H1 (cell line): ENCODE measurements around the gene TFF1. TPM values are rescaled to one million over a fixed set of nuclear protein-coding genes. Genes with fewer than 3 reads are reported as not detected.

Source experiments
- CTCF ChIA-PET: fragments of 300-600 bp; sonication (Branson Sonifier 250); formaldehyde crosslinking; loops from one replicate; lab custom pipeline; 2021; ENCODE audit not compliant: partially characterized antibody; lab: Charles Lee
- POLR2A ChIA-PET: fragments of 300-600 bp; sonication (Branson Sonifier 250); formaldehyde crosslinking; loops from one replicate; lab custom pipeline; 2021; ENCODE audit warnings: inconsistent platforms; ENCODE audit not compliant: partially characterized antibody; lab: Charles Lee
- DNase-seq, 2 experiments: peaks; one replicate each; pipeline versions ENCODE4 v3.0.0 to v3.0.0-alpha.2; 2010 to 2022; ENCODE audit warnings: low spot score in 2 of 2, low read depth in 1 of 2, mixed read lengths in 1 of 2
- FAIRE-seq: peaks from 2 replicates; lab custom pipeline; 2011; peaks lifted over from hg19 to GRCh38; lab: Jason Lieb, UNC
- H2AFZ ChIP-seq: 2 replicates; pipeline ENCODE4 v1.8.1; 2012; ENCODE audit warnings: low read length, inconsistent platforms
- H2AK5ac ChIP-seq: 2 replicates; pipeline ENCODE4 v1.6.1; 2013; ENCODE audit warnings: low read depth, low read length
- H2BK120ac ChIP-seq: replicated peaks from 2 replicates; pipeline ENCODE3; 2013; ENCODE audit warnings: low read depth, low read length, inconsistent platforms
- H2BK12ac ChIP-seq: 2 replicates; pipeline ENCODE4 v1.6.1; 2013; ENCODE audit warnings: low read depth, low read length
- H2BK15ac ChIP-seq: 2 replicates; pipeline ENCODE4 v1.6.1; 2013; ENCODE audit warnings: low read length
- H2BK20ac ChIP-seq: 2 replicates; pipeline ENCODE4 v1.6.1; 2013; ENCODE audit warnings: low read length
- H2BK5ac ChIP-seq: 2 replicates; pipeline ENCODE4 v1.6.1; 2013; ENCODE audit warnings: low read depth, low read length
- H3K14ac ChIP-seq: 2 replicates; pipeline ENCODE4 v1.6.1; 2013; ENCODE audit warnings: inconsistent platforms; ENCODE audit not compliant: insufficient read length
- H3K18ac ChIP-seq: 2 replicates; pipeline ENCODE4 v1.6.1; 2013; ENCODE audit warnings: low read length; ENCODE audit errors: extremely low read depth
- H3K23ac ChIP-seq: 2 replicates; pipeline ENCODE4 v1.6.1; 2013; ENCODE audit warnings: inconsistent platforms; ENCODE audit not compliant: insufficient read length
- H3K23me2 ChIP-seq: 2 replicates; pipeline ENCODE4 v1.6.1; 2013; ENCODE audit warnings: low read depth, low read length
- H3K27ac ChIP-seq: 2 replicates; pipeline ENCODE4 v1.6.1; 2011; ENCODE audit warnings: low read depth, low read length, inconsistent platforms
- H3K27me3 ChIP-seq, 4 experiments: replicated peaks in 1 of 4; 1 replicate in 1 of 4; 2 replicates in 3 of 4; pipeline versions ENCODE4 v1.6.1 to v1.8.1; 2011 to 2013; ENCODE audit warnings: low read length in 3 of 4, mild to moderate bottlenecking in 3 of 4, inconsistent platforms in 2 of 4, mixed read lengths in 2 of 4, moderate library complexity in 1 of 4; ENCODE audit not compliant: control insufficient read depth in 3 of 4, insufficient read depth in 3 of 4; ENCODE audit errors: extremely low read depth in 1 of 4
- H3K36me3 ChIP-seq, 4 experiments: 2 replicates each; pipeline versions ENCODE4 v1.6.1 to v1.8.1; 2011 to 2013; ENCODE audit warnings: mild to moderate bottlenecking in 4 of 4, low read length in 3 of 4, moderate library complexity in 2 of 4, control low read depth in 1 of 4, inconsistent platforms in 1 of 4; ENCODE audit not compliant: insufficient read depth in 4 of 4, control insufficient read depth in 2 of 4
- H3K4ac ChIP-seq: replicated peaks from 2 replicates; pipeline ENCODE3; 2013; ENCODE audit warnings: low read length, low read depth, mixed read lengths, inconsistent platforms; ENCODE audit not compliant: insufficient read length
- H3K4me1 ChIP-seq, 4 experiments: replicated peaks in 1 of 4; 1 replicate in 1 of 4; 2 replicates in 3 of 4; pipeline versions ENCODE4 v1.6.1 to v1.8.1; 2011 to 2013; ENCODE audit warnings: low read length in 3 of 4, inconsistent platforms in 2 of 4, mixed read lengths in 1 of 4; ENCODE audit not compliant: insufficient read depth in 4 of 4, control insufficient read depth in 3 of 4
- H3K4me2 ChIP-seq, 2 experiments: 2 replicates each; pipeline versions ENCODE4 v1.6.1 to v1.8.1; 2011 to 2013; ENCODE audit warnings: low read depth in 2 of 2, low read length in 2 of 2, control low read depth in 1 of 2, inconsistent platforms in 1 of 2, mild to moderate bottlenecking in 1 of 2; ENCODE audit not compliant: insufficient read depth in 1 of 2
- H3K4me3 ChIP-seq, 4 experiments: fragments of 200-600, 300-600 bp in 1 of 4; sonication (generic), shearing (Covaris generic), sonication (Bioruptor Twin) in 1 of 4; 2 replicates each; pipeline versions ENCODE4 v1.5.1 to v1.8.1; 2011 to 2016; ENCODE audit warnings: low read length in 4 of 4, low read depth in 3 of 4, control low read depth in 2 of 4, inconsistent platforms in 2 of 4, mild to moderate bottlenecking in 2 of 4, mixed read lengths in 1 of 4, moderate library complexity in 1 of 4; ENCODE audit not compliant: insufficient read depth in 2 of 4; ENCODE audit errors: extremely low read depth in 1 of 4
- H3K56ac ChIP-seq: replicated peaks from 2 replicates; pipeline ENCODE3; 2013; ENCODE audit warnings: low read depth, mild to moderate bottlenecking, mixed read lengths, low read length, inconsistent platforms; ENCODE audit not compliant: insufficient read length
- H3K79me1 ChIP-seq: 2 replicates; pipeline ENCODE4 v1.6.1; 2013; ENCODE audit warnings: low read depth, low read length, control low read depth
- H3K79me2 ChIP-seq, 2 experiments: 2 replicates each; pipeline versions ENCODE4 v1.6.1 to v1.8.1; 2012 to 2013; ENCODE audit warnings: low read length in 2 of 2, mild to moderate bottlenecking in 2 of 2, inconsistent platforms in 1 of 2; ENCODE audit not compliant: insufficient read depth in 2 of 2, control insufficient read depth in 1 of 2
- H3K9ac ChIP-seq, 4 experiments: replicated peaks in 1 of 4; 1 replicate in 1 of 4; 2 replicates in 3 of 4; pipeline versions ENCODE4 v1.6.1 to v1.8.1; 2011 to 2013; ENCODE audit warnings: low read depth in 3 of 4, low read length in 3 of 4, control low read depth in 2 of 4, mild to moderate bottlenecking in 2 of 4, moderate library complexity in 2 of 4, inconsistent platforms in 1 of 4; ENCODE audit errors: extremely low read depth in 1 of 4
- H3K9me3 ChIP-seq, 2 experiments: 2 replicates each; pipeline versions ENCODE4 v1.6.1 to v1.8.1; 2012 to 2013; ENCODE audit warnings: mild to moderate bottlenecking in 2 of 2, moderate library complexity in 2 of 2, control low read depth in 1 of 2, inconsistent platforms in 1 of 2, low read depth in 1 of 2, low read length in 1 of 2, mixed read lengths in 1 of 2; ENCODE audit not compliant: insufficient read depth in 2 of 2
- H4K20me1 ChIP-seq, 2 experiments: replicated peaks in 1 of 2; 2 replicates each; pipeline versions ENCODE3 to v1.8.1; 2011 to 2013; ENCODE audit warnings: inconsistent platforms in 2 of 2, low read length in 2 of 2, mild to moderate bottlenecking in 1 of 2; ENCODE audit not compliant: insufficient read depth in 2 of 2, control insufficient read depth in 1 of 2
- H4K5ac ChIP-seq: 2 replicates; pipeline ENCODE4 v1.6.1; 2013; ENCODE audit warnings: low read length, low read depth, mixed read lengths, inconsistent platforms; ENCODE audit not compliant: insufficient read length
- H4K8ac ChIP-seq: 2 replicates; pipeline ENCODE4 v1.8.0; 2013; ENCODE audit warnings: mild to moderate bottlenecking, moderate library complexity, low read length, inconsistent platforms; ENCODE audit not compliant: insufficient read depth; ENCODE audit errors: extremely low read depth
- H4K91ac ChIP-seq: replicated peaks from 2 replicates; pipeline ENCODE3; 2013; ENCODE audit warnings: low read length, mixed read lengths, inconsistent platforms; ENCODE audit not compliant: insufficient read length
- BACH1 ChIP-seq: IDR thresholded peaks from 2 replicates; pipeline ENCODE4 v1.6.1; 2012; ENCODE audit warnings: low read length, improper control_type of control experiment
- BRCA1 ChIP-seq: IDR thresholded peaks from 2 replicates; pipeline ENCODE4 v1.6.1; 2012; ENCODE audit warnings: low read depth, low read length, improper control_type of control experiment
- CREB1 ChIP-seq: IDR thresholded peaks from 2 replicates; pipeline ENCODE4 v1.6.1; 2012; ENCODE audit warnings: inconsistent platforms
- EZH2 ChIP-seq: fragments of 200-600 bp; sonication (generic); IDR thresholded peaks from 2 replicates; pipeline ENCODE4 v1.7.1; 2012; ENCODE audit warnings: low read depth, mild to moderate bottlenecking, moderate library complexity, low read length, inconsistent platforms; ENCODE audit not compliant: severe bottlenecking
- HDAC2 ChIP-seq, 2 experiments: fragments of 300-600 bp in 1 of 2; sonication (generic) in 1 of 2; IDR thresholded peaks; 2 replicates each; pipeline ENCODE4 v1.6.1; 2011 to 2012; ENCODE audit warnings: low read depth in 2 of 2, low read length in 2 of 2, mild to moderate bottlenecking in 2 of 2, moderate library complexity in 2 of 2, borderline replicate concordance in 1 of 2, inconsistent platforms in 1 of 2
- HDAC6 ChIP-seq: IDR thresholded peaks from one replicate; pipeline ENCODE4 v1.7.1; 2012; ENCODE audit warnings: low read depth, mild to moderate bottlenecking, inconsistent platforms, low read length, moderate library complexity
- JUND ChIP-seq: IDR thresholded peaks from 2 replicates; pipeline ENCODE4 v1.6.1; 2011; ENCODE audit warnings: mild to moderate bottlenecking, improper control_type of control experiment, low read length
- KDM5A ChIP-seq: fragments of 200-600 bp; IDR thresholded peaks from 2 replicates; pipeline ENCODE4 v1.7.1; 2012; ENCODE audit warnings: mild to moderate bottlenecking, low read length, inconsistent platforms, mixed read lengths
- MAFK ChIP-seq: IDR thresholded peaks from 2 replicates; pipeline ENCODE4 v1.6.1; 2012; ENCODE audit warnings: low read depth, mild to moderate bottlenecking, improper control_type of control experiment, low read length
- RXRA ChIP-seq: IDR thresholded peaks from 2 replicates; pipeline ENCODE4 v1.6.1; 2011; ENCODE audit warnings: low read depth, mild to moderate bottlenecking, low read length, moderate library complexity; ENCODE audit not compliant: insufficient read depth
- SRF ChIP-seq: IDR thresholded peaks from 2 replicates; pipeline ENCODE4 v1.6.1; 2011; ENCODE audit warnings: mild to moderate bottlenecking, low read depth, low read length, moderate library complexity
- TAF7 ChIP-seq: optimal IDR thresholded peaks from 2 replicates; pipeline ENCODE3; 2011; ENCODE audit warnings: low read depth, mild to moderate bottlenecking, inconsistent platforms, low read length, moderate library complexity, borderline replicate concordance
- TEAD4 ChIP-seq: IDR thresholded peaks from 2 replicates; pipeline ENCODE4 v1.6.1; 2012; ENCODE audit warnings: low read depth, low read length, inconsistent platforms, mixed read lengths
- WGBS, 2 experiments: shearing (Covaris generic) in 1 of 2; methylation state at CpG; one replicate each; pipeline versions ENCODE4 v1.1.6 to v1.1.7; 2013 to 2015; ENCODE audit warnings: low lambda C conversion rate in 2 of 2, mixed read lengths in 2 of 2, inconsistent platforms in 1 of 2, low coverage in 1 of 2, missing lambda C conversion rate in 1 of 2; ENCODE audit not compliant: insufficient replicate concordance in 2 of 2, insufficient coverage in 1 of 2, insufficient read length in 1 of 2; ENCODE audit errors: extremely low coverage in 1 of 2, missing lambda C conversion rate in 1 of 2; 5-methylcytosine and 5-hydroxymethylcytosine counted together
- polyA plus RNA-seq, 7 experiments: library from polyadenylated mRNA; depleted of rRNA in 3 of 7; stranded (reverse) in 5 of 7; unstranded in 2 of 7; fragments of >200 nt in 5 of 7; fragments of 200-250 nt in 2 of 7; gene quantifications; 1 replicate in 5 of 7; 2 replicates in 1 of 7; 4 replicates in 1 of 7; pipeline versions ENCODE4 v1.2.1 to v1.2.3, GENCODE V29; 2011 to 2013; ENCODE audit warnings: missing spikeins in 2 of 7, mixed read lengths in 2 of 7
- total RNA-seq: library from RNA; stranded (reverse); fragmentation: NEBNext Ultra II Directional; extraction: Animal tissue kit (Norgen Biotek cat#: 25700); gene quantifications from 2 replicates; pipeline ENCODE4 v1.2.1, GENCODE V29; 2021
- TF ChIP-seq, protein P1 (sequence below): IDR thresholded peaks from 2 replicates; pipeline ENCODE4 v1.6.1; 2011; ENCODE audit warnings: low read length, improper control_type of control experiment

The TFF1 gene
- total and polyA plus RNA-seq, 2 of the 8 experiments (the other 6 are each of a cell fraction or from before 2014, with no cell fraction given), result not detected

DNA sequence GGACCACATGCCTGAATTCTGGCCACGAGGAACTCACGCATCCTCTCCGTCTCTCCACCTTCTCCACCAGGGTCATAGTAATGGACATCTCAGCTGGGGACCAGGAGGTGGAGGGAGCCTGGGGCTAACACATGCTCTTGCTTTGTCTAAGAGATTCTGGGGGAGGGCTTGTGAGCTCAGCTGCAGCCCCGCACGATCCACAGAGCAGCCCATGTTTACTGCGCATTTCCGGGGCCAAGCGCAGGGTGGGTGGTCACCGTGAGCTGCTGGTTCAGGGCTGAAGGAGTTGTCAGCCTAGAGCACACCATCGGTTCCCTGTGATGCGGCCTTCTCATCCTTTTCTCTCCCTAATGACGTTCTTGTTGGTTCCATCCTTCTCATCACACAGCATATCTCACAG, 8.1 kb downstream of the TFF1 start:
- H2BK12ac ChIP-seq, result no peak overlapping the region
- H2AFZ ChIP-seq, result no peak overlapping the region
- no peak overlapping the region for H4K8ac ChIP-seq
- no peaks in the 10 kb centered on the region for H3K36me3 ChIP-seq
- H3K79me1 ChIP-seq, result no peaks in the 10 kb centered on the region; the same call in 1 of the 2 replicates
- no peak overlapping the region for H2BK5ac ChIP-seq
- no peak overlapping the region for H3K27ac ChIP-seq
- H3K27me3 ChIP-seq, result no peaks in the 10 kb centered on the region
- no peak overlapping the region for H3K23ac ChIP-seq
- no peak overlapping the region for H3K9ac ChIP-seq
- FAIRE-seq (no peak), DNase-seq (no peak)
- H4K5ac ChIP-seq, result no peak overlapping the region
- no peak overlapping the region for H3K4me3 ChIP-seq
- no peak overlapping the region for H3K56ac ChIP-seq
- ChIA-PET POLR2A (no interaction called here), CTCF (interaction anchor here (1.4 to 5.0 kb wide), 3 partner anchors 11 to 48 kb away, joined by 3 to 22 read pairs (median 6); no protein-coding TSS in a partner anchor)
- H3K9me3 ChIP-seq, result peaks cover 8 to 9% of the 10 kb centered on the region in 2 experiments
- no peak overlapping the region for H3K18ac ChIP-seq
- no peak for TF ChIP-seq TAF7
- no peak for TF ChIP-seq TEAD4
- no peak for TF ChIP-seq HDAC2 (IDR thresholded peaks at IDR 0.05; ENCODE audit: borderline replicate concordance in 1 of 2, low read depth in 2 of 2, low read length in 2 of 2)
- TF ChIP-seq RXRA, result no peak
- TF ChIP-seq KDM5A, result no peak
- TF ChIP-seq CREB1, result no peak
- no peak for TF ChIP-seq BACH1
- no peak for TF ChIP-seq EZH2
- no peak for TF ChIP-seq HDAC6
- no peak for TF ChIP-seq JUND
- TF ChIP-seq, protein P1, sequence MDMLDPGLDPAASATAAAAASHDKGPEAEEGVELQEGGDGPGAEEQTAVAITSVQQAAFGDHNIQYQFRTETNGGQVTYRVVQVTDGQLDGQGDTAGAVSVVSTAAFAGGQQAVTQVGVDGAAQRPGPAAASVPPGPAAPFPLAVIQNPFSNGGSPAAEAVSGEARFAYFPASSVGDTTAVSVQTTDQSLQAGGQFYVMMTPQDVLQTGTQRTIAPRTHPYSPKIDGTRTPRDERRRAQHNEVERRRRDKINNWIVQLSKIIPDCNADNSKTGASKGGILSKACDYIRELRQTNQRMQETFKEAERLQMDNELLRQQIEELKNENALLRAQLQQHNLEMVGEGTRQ, result no peak
- TF ChIP-seq SRF, result no peak
- no peak for TF ChIP-seq MAFK
- no peak for TF ChIP-seq BRCA1
- H3K4ac ChIP-seq, result no peak overlapping the region
- no peak overlapping the region for H2BK15ac ChIP-seq
- no peaks in the 10 kb centered on the region for H4K20me1 ChIP-seq
- no peaks in the 10 kb centered on the region for H3K23me2 ChIP-seq
- H3K4me1 ChIP-seq, result no peaks in the 10 kb centered on the region
- H4K91ac ChIP-seq, result no peak overlapping the region
- H2AK5ac ChIP-seq, result no peak overlapping the region
- H3K14ac ChIP-seq, result no peak overlapping the region
- no peaks in the 10 kb centered on the region for H3K79me2 ChIP-seq
- no peak overlapping the region for H3K4me2 ChIP-seq
- no peak overlapping the region for H2BK120ac ChIP-seq
- no peak overlapping the region for H2BK20ac ChIP-seq
- 91% methylated on average over 12 of the region's 12 CpGs; no CpG with 5 or more reads in 1 of the 2 experiments for WGBS, 2 experiments
